Measurements from ENCODE around the gene ATL3. TPM values are rescaled to one million over a fixed set of nuclear protein-coding genes. Genes with fewer than 3 reads are reported as not detected.

Gene ATL3
- total and polyA plus RNA-seq, 2 of the 13 experiments (the other 11 are each of a cell fraction or from before 2014, with no cell fraction given): not detected

GRCh38 chr11:63609536-63609935 is 61.6 kb downstream of the ATL3 start (continued):
- TF ChIP-seq TAF15 (IDR thresholded peaks at IDR 0.05; ENCODE audit: low read depth, low read length, poor library complexity, severe bottlenecking): no peak
- TF ChIP-seq CSRNP2 (CRISPR knock-in tag; conservative IDR thresholded peaks at IDR 0.05; ENCODE audit: low read depth): no peak
- peak; percentile 48; the same call in 1 of the 2 replicates for TF ChIP-seq RARA (CRISPR knock-in tag; IDR thresholded peaks at IDR 0.05)
- TF ChIP-seq ZFX (CRISPR knock-in tag; IDR thresholded peaks at IDR 0.05; ENCODE audit: low read depth): peak; percentile 61; the same call in 1 of the 2 replicates
- TF ChIP-seq, protein P1, sequence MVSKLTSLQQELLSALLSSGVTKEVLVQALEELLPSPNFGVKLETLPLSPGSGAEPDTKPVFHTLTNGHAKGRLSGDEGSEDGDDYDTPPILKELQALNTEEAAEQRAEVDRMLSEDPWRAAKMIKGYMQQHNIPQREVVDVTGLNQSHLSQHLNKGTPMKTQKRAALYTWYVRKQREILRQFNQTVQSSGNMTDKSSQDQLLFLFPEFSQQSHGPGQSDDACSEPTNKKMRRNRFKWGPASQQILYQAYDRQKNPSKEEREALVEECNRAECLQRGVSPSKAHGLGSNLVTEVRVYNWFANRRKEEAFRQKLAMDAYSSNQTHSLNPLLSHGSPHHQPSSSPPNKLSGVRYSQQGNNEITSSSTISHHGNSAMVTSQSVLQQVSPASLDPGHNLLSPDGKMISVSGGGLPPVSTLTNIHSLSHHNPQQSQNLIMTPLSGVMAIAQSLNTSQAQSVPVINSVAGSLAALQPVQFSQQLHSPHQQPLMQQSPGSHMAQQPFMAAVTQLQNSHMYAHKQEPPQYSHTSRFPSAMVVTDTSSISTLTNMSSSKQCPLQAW (CRISPR knock-in tag; IDR thresholded peaks at IDR 0.05): 0 out of 2 replicates have a peak, but pooled peaks have one; percentile 25

DNA sequence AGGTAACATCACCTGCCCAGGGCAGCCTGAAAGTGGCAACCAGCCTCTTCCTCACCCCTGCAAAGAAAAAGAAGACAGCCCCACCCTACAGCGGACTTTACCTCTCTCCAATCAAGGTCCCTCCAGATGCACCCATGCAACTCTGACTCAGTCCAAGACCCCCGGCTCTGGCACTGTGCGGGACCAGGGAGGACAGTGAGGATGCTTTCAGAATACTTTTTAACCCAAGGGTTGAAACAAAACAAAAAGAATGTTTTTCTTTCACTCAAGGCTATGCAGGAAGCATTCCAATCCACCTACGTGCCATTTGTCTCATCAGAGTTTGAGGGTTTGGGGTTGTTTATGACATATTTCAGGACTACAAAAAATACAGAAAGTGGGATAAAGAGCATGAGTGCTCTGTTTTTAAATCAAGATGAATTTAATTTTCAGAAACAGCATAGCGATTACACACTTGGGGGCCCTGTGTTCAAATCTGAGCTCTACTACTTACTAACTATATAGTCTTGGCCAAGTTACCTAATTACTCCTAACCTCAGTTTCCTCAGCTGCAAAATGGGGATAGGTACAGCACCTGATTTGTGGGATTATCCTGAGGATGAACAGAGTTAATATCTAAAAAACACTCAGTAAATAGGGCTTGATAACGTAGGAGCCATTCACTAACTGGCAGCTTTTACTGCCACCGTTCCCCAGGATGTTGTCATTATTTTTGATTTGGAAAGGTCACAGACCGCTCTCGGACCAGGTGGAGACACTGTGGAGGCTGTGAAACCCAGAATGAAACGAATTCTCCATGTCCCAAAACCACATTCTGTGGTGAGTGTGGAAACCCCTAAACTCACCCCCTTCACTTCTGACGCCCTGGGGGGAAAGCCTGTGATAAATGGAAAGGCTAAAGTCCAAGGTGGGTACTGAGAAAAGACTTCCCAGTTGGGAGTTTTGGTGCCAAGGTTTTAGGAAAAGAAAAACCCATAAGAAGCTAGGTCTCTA is 62.5 kb downstream of the ATL3 start:
- ChIA-PET POLR2A (no interaction called here), CTCF (ENCODE audit: low intra/inter-chr PET ratio, low total read pairs) (no interaction called here)
- peak overlapping the region; percentile 60 for H3K4me2 ChIP-seq (ENCODE audit: low read depth, low read length)
- H2AFZ ChIP-seq (ENCODE audit: low read length): no peak overlapping the region
- H3K9me3 ChIP-seq (ENCODE audit: low read length): no peaks in the 10 kb centered on the region
- 59% methylated on average over 10 of the region's 11 CpGs for WGBS (ENCODE audit: low lambda C conversion rate)
- DNase-seq (ENCODE audit: low spot score) (no peak), FAIRE-seq (no peak), ATAC-seq (no peak)
- peak overlapping the region in 1 of 3 experiments; percentile 35; a peak in 1 of 6 replicates for H3K4me3 ChIP-seq (replicated peaks in 1 of 3; ENCODE audit: insufficient read depth in 1 of 3, low read depth in 2 of 3, low read length in 3 of 3)
- H3K4me1 ChIP-seq (ENCODE audit: insufficient read depth, low read length): peaks cover 38% of the 10 kb centered on the region
- BruUV-seq (replicated peaks): no TSS peak
- no peak overlapping the region; the same call in 1 of the 2 replicates for H3K9ac ChIP-seq (ENCODE audit: insufficient read depth, low read depth, low read length)
- H3K36me3 ChIP-seq (replicated peaks in 1 of 2; ENCODE audit: control insufficient read depth in 1 of 2, insufficient read depth in 2 of 2, low read length in 2 of 2): no peaks in the 10 kb centered on the region
- H4K20me1 ChIP-seq (ENCODE audit: insufficient read depth, low read length): no peaks in the 10 kb centered on the region
- intact Hi-C loops (cut with micrococcal nuclease; ENCODE audit: unreplicated experiment): no loop called here
- in situ Hi-C loops (cut with HindIII; ENCODE audit: extremely low pct_ligation_motif_present, low pct_unique_long_range_greater_than_20kb): no loop called here
- no peak overlapping the region for H3K27ac ChIP-seq (ENCODE audit: extremely low read length, insufficient read depth, low read length)
- no peaks in the 10 kb centered on the region for H3K27me3 ChIP-seq (ENCODE audit: control insufficient read depth in 1 of 2, insufficient read depth in 2 of 2, low read length in 2 of 2)
- H3K79me2 ChIP-seq (ENCODE audit: insufficient read depth, low read length): no peaks in the 10 kb centered on the region
- TF ChIP-seq ZNF629 (CRISPR knock-in tag; conservative IDR thresholded peaks at IDR 0.05): peak; percentile 76
- peak; percentile 75; the same call in 1 of the 2 replicates for TF ChIP-seq ZSCAN25 (CRISPR knock-in tag; IDR thresholded peaks at IDR 0.05)
- no peak for TF ChIP-seq ZUFSP (CRISPR knock-in tag; IDR thresholded peaks at IDR 0.05; ENCODE audit: borderline replicate concordance)
- TF ChIP-seq, protein P2, sequence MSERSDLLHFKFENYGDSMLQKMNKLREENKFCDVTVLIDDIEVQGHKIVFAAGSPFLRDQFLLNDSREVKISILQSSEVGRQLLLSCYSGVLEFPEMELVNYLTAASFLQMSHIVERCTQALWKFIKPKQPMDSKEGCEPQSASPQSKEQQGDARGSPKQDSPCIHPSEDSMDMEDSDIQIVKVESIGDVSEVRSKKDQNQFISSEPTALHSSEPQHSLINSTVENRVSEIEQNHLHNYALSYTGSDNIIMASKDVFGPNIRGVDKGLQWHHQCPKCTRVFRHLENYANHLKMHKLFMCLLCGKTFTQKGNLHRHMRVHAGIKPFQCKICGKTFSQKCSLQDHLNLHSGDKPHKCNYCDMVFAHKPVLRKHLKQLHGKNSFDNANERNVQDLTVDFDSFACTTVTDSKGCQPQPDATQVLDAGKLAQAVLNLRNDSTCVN (CRISPR knock-in tag; IDR thresholded peaks at IDR 0.05; ENCODE audit: borderline replicate concordance): no peak
- no peak for TF ChIP-seq GATA4 (IDR thresholded peaks at IDR 0.05; ENCODE audit: borderline replicate concordance, low read depth)
- TF ChIP-seq, protein P3, sequence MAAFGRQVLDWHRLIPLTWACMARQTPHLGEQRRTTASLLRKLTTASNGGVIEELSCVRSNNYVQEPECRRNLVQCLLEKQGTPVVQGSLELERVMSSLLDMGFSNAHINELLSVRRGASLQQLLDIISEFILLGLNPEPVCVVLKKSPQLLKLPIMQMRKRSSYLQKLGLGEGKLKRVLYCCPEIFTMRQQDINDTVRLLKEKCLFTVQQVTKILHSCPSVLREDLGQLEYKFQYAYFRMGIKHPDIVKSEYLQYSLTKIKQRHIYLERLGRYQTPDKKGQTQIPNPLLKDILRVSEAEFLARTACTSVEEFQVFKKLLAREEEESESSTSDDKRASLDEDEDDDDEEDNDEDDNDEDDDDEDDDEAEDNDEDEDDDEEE (CRISPR knock-in tag; IDR thresholded peaks at IDR 0.05): 0 out of 2 replicates have a peak, but pooled peaks have one; percentile 29

Data from HepG2 (cell line).